HL-60 (cell line): ENCODE measurements around the gene LKAAEAR1.

ENCODE experiments used
- DNase-seq, 2 experiments: peaks; one replicate each; pipeline ENCODE4 v3.0.0-alpha.2; 2010 to 2020; ENCODE audit warnings: low read depth in 1 of 2, low spot score in 1 of 2
- H3K27ac ChIP-seq: fragments of 250-450 bp; sonication (Bioruptor Pico); replicated peaks from 2 replicates; pipeline ENCODE4 v1.5.1; 2020; ENCODE audit warnings: mild to moderate bottlenecking, moderate library complexity
- H3K27me3 ChIP-seq: fragments of 250-450 bp; sonication (Bioruptor Pico); 2 replicates; pipeline ENCODE4 v1.5.1; 2021; ENCODE audit warnings: mild to moderate bottlenecking, moderate library complexity; ENCODE audit not compliant: insufficient read depth, poor library complexity, severe bottlenecking
- H3K4me3 ChIP-seq: replicated peaks from 2 replicates; pipeline ENCODE4 v1.5.1; 2011; ENCODE audit warnings: mild to moderate bottlenecking, control low read depth, low read length; ENCODE audit not compliant: insufficient read depth
- CTCF ChIP-seq: IDR thresholded peaks from one replicate; pipeline ENCODE4 v1.5.1; 2011; ENCODE audit warnings: low read length, control low read depth, inconsistent platforms; ENCODE audit not compliant: insufficient read depth
- GABPA ChIP-seq: IDR thresholded peaks from 2 replicates; pipeline ENCODE4 v1.6.1; 2012; ENCODE audit warnings: low read depth
- POLR2AphosphoS5 ChIP-seq: IDR thresholded peaks from 2 replicates; pipeline ENCODE4 v1.6.1; 2012; ENCODE audit warnings: low read depth
- REST ChIP-seq: IDR thresholded peaks from 2 replicates; pipeline ENCODE4 v1.6.1; 2012; ENCODE audit warnings: low read depth; ENCODE audit not compliant: insufficient replicate concordance
- SPI1 ChIP-seq: IDR thresholded peaks from 2 replicates; pipeline ENCODE4 v1.6.1; 2012; ENCODE audit warnings: low read depth, mild to moderate bottlenecking, borderline replicate concordance

The LKAAEAR1 gene

GRCh38 chr20:64095455-64095854, 11.3 kb upstream of the LKAAEAR1 start:
- Histone ChIP-seq H3K4me3 (no peak overlapping the region), H3K27me3 (no peaks in the 10 kb centered on the region), H3K27ac (no peak overlapping the region)
- no peak for DNase-seq
- TF ChIP-seq POLR2AphosphoS5: no peak
- no peak for TF ChIP-seq SPI1
- TF ChIP-seq GABPA: no peak
- TF ChIP-seq REST: no peak
- TF ChIP-seq CTCF: no peak

GRCh38 chr20:64093013-64093503, 8.9 kb upstream of the LKAAEAR1 start:
- H3K27me3 ChIP-seq: no peaks in the 10 kb centered on the region
- H3K4me3 ChIP-seq: no peak overlapping the region
- TF ChIP-seq GABPA: no peak
- DNase-seq: no peak
- no peak overlapping the region for H3K27ac ChIP-seq

- Histone ChIP-seq H3K27me3 (no peaks in the 10 kb centered on the region), H3K27ac (no peak overlapping the region), H3K4me3 (no peak overlapping the region)
- DNase-seq: no peak
- no peak for TF ChIP-seq SPI1
- no peak for TF ChIP-seq CTCF
- TF ChIP-seq POLR2AphosphoS5: no peak
- no peak for TF ChIP-seq REST
- TF ChIP-seq GABPA: no peak
Measured at GRCh38 chr20:64092258-64093012, 8.2 kb upstream of the LKAAEAR1 start.

GRCh38 chr20:64091770-64092169, 7.6 kb upstream of the LKAAEAR1 start:
- H3K4me3 ChIP-seq: no peak overlapping the region
- H3K27me3 ChIP-seq: no peaks in the 10 kb centered on the region
- TF ChIP-seq REST (no peak), SPI1 (no peak), GABPA (no peak)
- DNase-seq: no peak
- H3K27ac ChIP-seq: no peak overlapping the region
